HG03439 (cell line): Measurements from ENCODE around the gene FAM47E.

Experiments used
- ATAC-seq: cut with Tn5 transposase; IDR thresholded peaks from one replicate; pipeline ENCODE4 v1.9.1; 2021; ENCODE audit warnings: mild to moderate bottlenecking, moderate library complexity; ENCODE audit not compliant: unreplicated experiment

The FAM47E gene

GRCh38 chr4:76251441-76252270 is at the start of gene FAM47E:
FAM47E (plus strand) TSS chr4:76251721; CDS start chr4:76251747, 26 bp downstream.
- ATAC-seq, result no peak

- no peak for ATAC-seq
These were observed 48.0 kb upstream of the FAM47E start for GRCh38 chr4:76203541-76203940.

GRCh38 chr4:76204936-76205335 is 46.6 kb upstream of the FAM47E start:
- ATAC-seq, result no peak

- ATAC-seq, result no peak
These were observed 46.0 kb upstream of the FAM47E start for GRCh38 chr4:76205476-76205875.

- no peak for ATAC-seq
These were observed 45.1 kb upstream of the FAM47E start for GRCh38 chr4:76206222-76206942.

GRCh38 chr4:76207549-76207948 is 44.0 kb upstream of the FAM47E start:
- no peak for ATAC-seq

- ATAC-seq, result no peak
These were observed 43.3 kb upstream of the FAM47E start for GRCh38 chr4:76208005-76208765.

- ATAC-seq, result no peak
These were observed 41.6 kb upstream of the FAM47E start for GRCh38 chr4:76209881-76210280.

- ATAC-seq, result no peak
These were observed 41.1 kb upstream of the FAM47E start for GRCh38 chr4:76210452-76210851.

- no peak for ATAC-seq
These were observed 39.5 kb upstream of the FAM47E start for GRCh38 chr4:76211769-76212708.

GRCh38 chr4:76212851-76213414 is 38.6 kb upstream of the FAM47E start:
- ATAC-seq, result no peak

- ATAC-seq, result peak; percentile 79
These were observed 37.9 kb upstream of the FAM47E start, which contains the start of gene SCARB2 for GRCh38 chr4:76213415-76214176. SCARB2 (minus strand) TSS chr4:76213824; CDS start chr4:76213543, 281 bp downstream.

- no peak for ATAC-seq
These were observed 37.3 kb upstream of the FAM47E start for GRCh38 chr4:76214177-76214675.

- no peak for ATAC-seq
These were observed 36.4 kb upstream of the FAM47E start for GRCh38 chr4:76215077-76215476.

GRCh38 chr4:76216524-76216923 is 35.0 kb upstream of the FAM47E start:
- ATAC-seq, result no peak

GRCh38 chr4:76216975-76217814 is 34.3 kb upstream of the FAM47E start:
- ATAC-seq, result no peak

- no peak for ATAC-seq
These were observed 32.0 kb upstream of the FAM47E start for GRCh38 chr4:76219299-76220055.
